SU-DHL-6 (cell line): ENCODE results near the gene MKI67.

Source experiments
- H2AFZ ChIP-seq: fragments of 200-600 bp; sonication (generic); 2 replicates; pipeline ENCODE4 v1.6.1; 2014; ENCODE audit warnings: low read depth, mild to moderate bottlenecking, moderate library complexity, mixed read lengths, antibody characterized with exemption, low read length; ENCODE audit not compliant: severe bottlenecking
- H3F3A ChIP-seq: fragments of 200-600 bp; shearing (Covaris generic); 2 replicates; pipeline ENCODE4 v1.6.0; 2016; ENCODE audit warnings: antibody characterized with exemption, mild to moderate bottlenecking; ENCODE audit not compliant: insufficient read depth
- H3K27ac ChIP-seq: fragments of 200-600 bp; sonication (generic); 2 replicates; pipeline ENCODE4 v1.5.1; 2016; ENCODE audit warnings: low read depth, mild to moderate bottlenecking, low read length, moderate library complexity, mixed read lengths
- H3K27me3 ChIP-seq: fragments of 200-600 bp; sonication (generic), shearing (Covaris generic); 2 replicates; pipeline ENCODE4 v1.6.0; 2014; ENCODE audit warnings: mild to moderate bottlenecking, low read length
- H3K36me3 ChIP-seq: fragments of 200-600 bp; sonication (generic); 2 replicates; pipeline ENCODE4 v1.6.1; 2014; ENCODE audit warnings: mild to moderate bottlenecking, low read length, mixed read lengths
- H3K4me2 ChIP-seq: fragments of 300-600, 200-600 bp; shearing (Covaris generic), sonication (generic); 2 replicates; pipeline ENCODE4 v1.6.0; 2014; ENCODE audit warnings: low read length, low read depth, mild to moderate bottlenecking; ENCODE audit not compliant: poor library complexity, severe bottlenecking
- H3K4me3 ChIP-seq: fragments of 200-600 bp; sonication (generic); 2 replicates; pipeline ENCODE4 v1.5.1; 2014; ENCODE audit warnings: antibody characterized with exemption, low read length, mild to moderate bottlenecking, mixed read lengths; ENCODE audit not compliant: insufficient read depth, poor library complexity, severe bottlenecking
- H3K79me2 ChIP-seq: fragments of 200-600 bp; sonication (generic); 2 replicates; pipeline ENCODE4 v1.6.1; 2014; ENCODE audit warnings: mild to moderate bottlenecking, low read length, moderate library complexity; ENCODE audit not compliant: insufficient read depth
- H3K9ac ChIP-seq: fragments of 200-600 bp; sonication (generic); 2 replicates; pipeline ENCODE4 v1.7.0; 2014; ENCODE audit warnings: mild to moderate bottlenecking, low read length
- H3K9me2 ChIP-seq: fragments of 200-600 bp; sonication (generic); replicated peaks from 2 replicates; pipeline ENCODE4 v1.6.1; 2014; ENCODE audit warnings: low read length; ENCODE audit not compliant: insufficient read depth
- H3K9me3 ChIP-seq: fragments of 200-600 bp; sonication (generic); 2 replicates; pipeline ENCODE4 v1.6.1; 2014; ENCODE audit warnings: low read length, mixed read lengths; ENCODE audit not compliant: insufficient read depth
- H4K20me1 ChIP-seq: fragments of 200-600 bp; sonication (generic); 2 replicates; pipeline ENCODE4 v1.6.1; 2014; ENCODE audit warnings: low read depth, mild to moderate bottlenecking, antibody characterized with exemption, low read length, moderate library complexity, mixed read lengths
- CTCF ChIP-seq: fragments of 200-600 bp; sonication (generic); IDR thresholded peaks from one replicate; pipeline ENCODE4 v1.5.1; 2017; ENCODE audit warnings: antibody characterized with exemption, mild to moderate bottlenecking, low read length, moderate library complexity; ENCODE audit not compliant: insufficient read depth, poor library complexity, severe bottlenecking
- EZH2phosphoT487 ChIP-seq: fragments of 200-600 bp; sonication (generic), shearing (Covaris generic); conservative IDR thresholded peaks from 2 replicates; pipeline ENCODE4 v1.6.1; 2018; ENCODE audit warnings: mild to moderate bottlenecking, antibody characterized with exemption, low read length, moderate library complexity, mixed read lengths

Gene MKI67

GRCh38 chr10:128098631-128099030 lies 27.6 kb downstream of the MKI67 start:
- no peak overlapping the region for H2AFZ ChIP-seq
- H3K4me2 ChIP-seq: no peak overlapping the region
- no peaks in the 10 kb centered on the region for H3K9me3 ChIP-seq
- TF ChIP-seq EZH2phosphoT487 (no peak), CTCF (no peak)
- H3K36me3 ChIP-seq: peaks cover 32% of the 10 kb centered on the region; the same call in 1 of the 2 replicates
- H3K9me2 ChIP-seq: no peaks in the 10 kb centered on the region
- no peak overlapping the region for H3K27ac ChIP-seq
- no peak overlapping the region for H3K4me3 ChIP-seq
- peaks cover 4% of the 10 kb centered on the region for H4K20me1 ChIP-seq
- no peaks in the 10 kb centered on the region for H3K27me3 ChIP-seq
- no peaks in the 10 kb centered on the region; the same call in 1 of the 2 replicates for H3K79me2 ChIP-seq
- H3F3A ChIP-seq: peaks cover 60% of the 10 kb centered on the region
- no peak overlapping the region for H3K9ac ChIP-seq

- TF ChIP-seq EZH2phosphoT487 (no peak), CTCF (no peak)
- Histone ChIP-seq H3K36me3 (peaks cover 32% of the 10 kb centered on the region; the same call in 1 of the 2 replicates), H3K27me3 (no peaks in the 10 kb centered on the region), H3K9me2 (no peaks in the 10 kb centered on the region), H3F3A (peaks cover 60% of the 10 kb centered on the region), H3K4me3 (no peak overlapping the region), H3K27ac (no peak overlapping the region), H4K20me1 (peaks cover 4% of the 10 kb centered on the region; the same call in 1 of the 2 replicates), H3K79me2 (no peaks in the 10 kb centered on the region; the same call in 1 of the 2 replicates), H2AFZ (no peak overlapping the region), H3K9me3 (no peaks in the 10 kb centered on the region), H3K9ac (no peak overlapping the region), H3K4me2 (no peak overlapping the region)
These were observed 28.4 kb downstream of the MKI67 start for GRCh38 chr10:128097783-128098182.

- Histone ChIP-seq H3K27me3 (no peaks in the 10 kb centered on the region), H3K79me2 (no peaks in the 10 kb centered on the region; the same call in 1 of the 2 replicates), H3K9me2 (no peaks in the 10 kb centered on the region), H3K9me3 (no peaks in the 10 kb centered on the region), H3K36me3 (peaks cover 25% of the 10 kb centered on the region; the same call in 1 of the 2 replicates), H2AFZ (no peak overlapping the region), H3K4me2 (no peak overlapping the region), H3K27ac (no peak overlapping the region), H4K20me1 (no peaks in the 10 kb centered on the region), H3F3A (peaks cover 53% of the 10 kb centered on the region), H3K4me3 (no peak overlapping the region), H3K9ac (no peak overlapping the region)
- TF ChIP-seq CTCF (no peak), EZH2phosphoT487 (no peak)
These were observed 29.6 kb downstream of the MKI67 start for GRCh38 chr10:128096486-128097199.
